Left ventricle myocardium inferior (tissue), 1 donor: ENCODE data around the gene BCAS1. TPM values are rescaled to one million over a fixed set of nuclear protein-coding genes. Genes with fewer than 3 reads are reported as not detected.
"Not testable (repeated sequence)": the region's sequence is repeated elsewhere in the genome, so short reads cannot be mapped to it uniquely, and the experiment has no call there.

Experiments used
- DNase-seq: peaks from one replicate; pipeline ENCODE4 v3.0.0-alpha.2; 2020
- H3K27ac ChIP-seq: fragments of 200-600 bp; replicated peaks from 2 replicates; pipeline ENCODE4 v1.8.0; 2021
- H3K27me3 ChIP-seq: fragments of 200-600 bp; 2 replicates; pipeline ENCODE4 v1.8.0; 2021; ENCODE audit warnings: low read depth
- H3K36me3 ChIP-seq: fragments of 200-600 bp; 2 replicates; pipeline ENCODE4 v1.8.0; 2021
- H3K4me1 ChIP-seq: fragments of 200-600 bp; 2 replicates; pipeline ENCODE4 v1.8.0; 2021
- H3K4me3 ChIP-seq: fragments of 200-600 bp; 2 replicates; pipeline ENCODE4 v1.8.0; 2021; ENCODE audit warnings: mild to moderate bottlenecking, moderate library complexity
- H3K9me3 ChIP-seq: fragments of 200-600 bp; replicated peaks from 2 replicates; pipeline ENCODE4 v1.8.0; 2021
- CTCF ChIP-seq: fragments of 200-600 bp; IDR thresholded peaks from 2 replicates; pipeline ENCODE4 v1.8.0; 2021; ENCODE audit warnings: antibody characterized with exemption, mild to moderate bottlenecking, borderline replicate concordance
- intact Hi-C: fragments of 100-400 bp; cut with micrococcal nuclease; formaldehyde crosslinking; loops from one replicate; pipeline ENCODE4 v1.11.0; 2022
- total RNA-seq: library from RNA; stranded (reverse); fragmentation: NEBNext Ultra II Directional; extraction: Animal tissue kit (Norgen Biotek cat#: 25700); gene quantifications from one replicate; pipeline ENCODE4 v1.2.1, GENCODE V29; 2021
- donor health status: DM: no; HTN: yes; CAD: no; lungs with severe emphysema.

The BCAS1 gene
- total RNA-seq, 1 donor from 2014 or later: not detected

GRCh38 chr20:54017846-54018245 lies 52.5 kb downstream of the BCAS1 start:
- no peak overlapping the region for H3K27ac ChIP-seq
- no peak overlapping the region for H3K4me3 ChIP-seq
- no peaks in the 10 kb centered on the region for H3K36me3 ChIP-seq
- TF ChIP-seq CTCF: no peak
- no peaks in the 10 kb centered on the region for H3K4me1 ChIP-seq
- intact Hi-C loops: no loop called here
- no peaks in the 10 kb centered on the region for H3K9me3 ChIP-seq
- H3K27me3 ChIP-seq: peaks cover 3% of the 10 kb centered on the region
- no peak for DNase-seq

- Histone ChIP-seq H3K4me3 (no peak overlapping the region), H3K27me3 (peaks cover 3% of the 10 kb centered on the region), H3K36me3 (no peaks in the 10 kb centered on the region), H3K4me1 (no peaks in the 10 kb centered on the region), H3K27ac (no peak overlapping the region), H3K9me3 (no peaks in the 10 kb centered on the region)
- TF ChIP-seq CTCF: no peak
- no peak for DNase-seq
- intact Hi-C loops: no loop called here
Measured at GRCh38 chr20:54015496-54015895, 54.9 kb downstream of the BCAS1 start.

GRCh38 chr20:54014293-54014926 lies 56.0 kb downstream of the BCAS1 start:
- DNase-seq: no peak
- H3K36me3 ChIP-seq: no peaks in the 10 kb centered on the region
- TF ChIP-seq CTCF: no peak
- no peak overlapping the region for H3K4me3 ChIP-seq
- no peak overlapping the region for H3K27ac ChIP-seq
- H3K27me3 ChIP-seq: no peaks in the 10 kb centered on the region
- H3K4me1 ChIP-seq: no peaks in the 10 kb centered on the region
- intact Hi-C loops: no loop called here
- H3K9me3 ChIP-seq: no peaks in the 10 kb centered on the region

GRCh38 chr20:54013471-54013870 lies 56.9 kb downstream of the BCAS1 start:
- Histone ChIP-seq H3K9me3 (no peaks in the 10 kb centered on the region), H3K36me3 (no peaks in the 10 kb centered on the region), H3K4me1 (no peaks in the 10 kb centered on the region), H3K27me3 (no peaks in the 10 kb centered on the region), H3K4me3 (no peak overlapping the region), H3K27ac (no peak overlapping the region)
- intact Hi-C loops: no loop called here
- no peak for TF ChIP-seq CTCF
- DNase-seq: no peak

GRCh38 chr20:54011346-54011745 lies 59.0 kb downstream of the BCAS1 start:
- TF ChIP-seq CTCF: no peak
- H3K4me3 ChIP-seq: no peak overlapping the region
- intact Hi-C loops: no loop called here
- peaks cover 7% of the 10 kb centered on the region for H3K27me3 ChIP-seq
- no peaks in the 10 kb centered on the region for H3K9me3 ChIP-seq
- no peak overlapping the region for H3K27ac ChIP-seq
- H3K36me3 ChIP-seq: no peaks in the 10 kb centered on the region
- DNase-seq: no peak
- no peaks in the 10 kb centered on the region for H3K4me1 ChIP-seq

- DNase-seq, H3K27ac ChIP-seq: not testable (repeated sequence)
Measured at GRCh38 chr20:54006216-54006615, 64.2 kb downstream of the BCAS1 start.

More at GRCh38 chr20:54006216-54006615, 64.2 kb downstream of the BCAS1 start:
- H3K36me3 ChIP-seq, H3K4me1 ChIP-seq, intact Hi-C loops, H3K4me3 ChIP-seq: not testable (repeated sequence)
- Histone ChIP-seq H3K9me3 (peaks cover 16% of the 10 kb centered on the region), H3K27me3 (peaks cover 15% of the 10 kb centered on the region)
